ENCODE data around the gene CYP27B1. TPM values are rescaled to one million over a fixed set of nuclear protein-coding genes. Genes with fewer than 3 reads are reported as not detected.

Gene CYP27B1
- total and polyA plus RNA-seq, 9 of the 15 experiments (the other 6 are each of a cell fraction or from before 2014, with no cell fraction given) = 0.18 to 4.2 (median 1.8) TPM

DNA sequence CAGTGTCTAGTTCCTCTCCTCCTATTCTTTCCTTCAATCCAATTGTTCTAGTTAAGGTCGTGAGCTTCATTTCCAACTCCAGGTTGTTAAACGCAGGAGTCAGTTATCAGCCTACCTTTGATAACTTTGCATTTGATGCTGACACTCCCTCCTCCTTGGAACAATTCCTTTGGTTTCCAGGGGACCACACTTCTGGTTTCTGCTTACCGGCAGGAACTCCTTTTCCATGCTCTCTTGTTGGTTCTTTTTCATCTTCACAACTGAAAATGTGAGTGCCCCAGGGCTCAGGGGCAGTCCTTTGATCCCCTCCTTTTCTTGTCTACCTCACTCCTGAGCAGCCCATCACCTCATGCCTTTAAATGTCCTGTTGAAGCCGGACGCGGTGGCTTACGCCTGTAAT lies 10.5 kb upstream of the CYP27B1 start (continued):
- TF ChIP-seq, protein P1, sequence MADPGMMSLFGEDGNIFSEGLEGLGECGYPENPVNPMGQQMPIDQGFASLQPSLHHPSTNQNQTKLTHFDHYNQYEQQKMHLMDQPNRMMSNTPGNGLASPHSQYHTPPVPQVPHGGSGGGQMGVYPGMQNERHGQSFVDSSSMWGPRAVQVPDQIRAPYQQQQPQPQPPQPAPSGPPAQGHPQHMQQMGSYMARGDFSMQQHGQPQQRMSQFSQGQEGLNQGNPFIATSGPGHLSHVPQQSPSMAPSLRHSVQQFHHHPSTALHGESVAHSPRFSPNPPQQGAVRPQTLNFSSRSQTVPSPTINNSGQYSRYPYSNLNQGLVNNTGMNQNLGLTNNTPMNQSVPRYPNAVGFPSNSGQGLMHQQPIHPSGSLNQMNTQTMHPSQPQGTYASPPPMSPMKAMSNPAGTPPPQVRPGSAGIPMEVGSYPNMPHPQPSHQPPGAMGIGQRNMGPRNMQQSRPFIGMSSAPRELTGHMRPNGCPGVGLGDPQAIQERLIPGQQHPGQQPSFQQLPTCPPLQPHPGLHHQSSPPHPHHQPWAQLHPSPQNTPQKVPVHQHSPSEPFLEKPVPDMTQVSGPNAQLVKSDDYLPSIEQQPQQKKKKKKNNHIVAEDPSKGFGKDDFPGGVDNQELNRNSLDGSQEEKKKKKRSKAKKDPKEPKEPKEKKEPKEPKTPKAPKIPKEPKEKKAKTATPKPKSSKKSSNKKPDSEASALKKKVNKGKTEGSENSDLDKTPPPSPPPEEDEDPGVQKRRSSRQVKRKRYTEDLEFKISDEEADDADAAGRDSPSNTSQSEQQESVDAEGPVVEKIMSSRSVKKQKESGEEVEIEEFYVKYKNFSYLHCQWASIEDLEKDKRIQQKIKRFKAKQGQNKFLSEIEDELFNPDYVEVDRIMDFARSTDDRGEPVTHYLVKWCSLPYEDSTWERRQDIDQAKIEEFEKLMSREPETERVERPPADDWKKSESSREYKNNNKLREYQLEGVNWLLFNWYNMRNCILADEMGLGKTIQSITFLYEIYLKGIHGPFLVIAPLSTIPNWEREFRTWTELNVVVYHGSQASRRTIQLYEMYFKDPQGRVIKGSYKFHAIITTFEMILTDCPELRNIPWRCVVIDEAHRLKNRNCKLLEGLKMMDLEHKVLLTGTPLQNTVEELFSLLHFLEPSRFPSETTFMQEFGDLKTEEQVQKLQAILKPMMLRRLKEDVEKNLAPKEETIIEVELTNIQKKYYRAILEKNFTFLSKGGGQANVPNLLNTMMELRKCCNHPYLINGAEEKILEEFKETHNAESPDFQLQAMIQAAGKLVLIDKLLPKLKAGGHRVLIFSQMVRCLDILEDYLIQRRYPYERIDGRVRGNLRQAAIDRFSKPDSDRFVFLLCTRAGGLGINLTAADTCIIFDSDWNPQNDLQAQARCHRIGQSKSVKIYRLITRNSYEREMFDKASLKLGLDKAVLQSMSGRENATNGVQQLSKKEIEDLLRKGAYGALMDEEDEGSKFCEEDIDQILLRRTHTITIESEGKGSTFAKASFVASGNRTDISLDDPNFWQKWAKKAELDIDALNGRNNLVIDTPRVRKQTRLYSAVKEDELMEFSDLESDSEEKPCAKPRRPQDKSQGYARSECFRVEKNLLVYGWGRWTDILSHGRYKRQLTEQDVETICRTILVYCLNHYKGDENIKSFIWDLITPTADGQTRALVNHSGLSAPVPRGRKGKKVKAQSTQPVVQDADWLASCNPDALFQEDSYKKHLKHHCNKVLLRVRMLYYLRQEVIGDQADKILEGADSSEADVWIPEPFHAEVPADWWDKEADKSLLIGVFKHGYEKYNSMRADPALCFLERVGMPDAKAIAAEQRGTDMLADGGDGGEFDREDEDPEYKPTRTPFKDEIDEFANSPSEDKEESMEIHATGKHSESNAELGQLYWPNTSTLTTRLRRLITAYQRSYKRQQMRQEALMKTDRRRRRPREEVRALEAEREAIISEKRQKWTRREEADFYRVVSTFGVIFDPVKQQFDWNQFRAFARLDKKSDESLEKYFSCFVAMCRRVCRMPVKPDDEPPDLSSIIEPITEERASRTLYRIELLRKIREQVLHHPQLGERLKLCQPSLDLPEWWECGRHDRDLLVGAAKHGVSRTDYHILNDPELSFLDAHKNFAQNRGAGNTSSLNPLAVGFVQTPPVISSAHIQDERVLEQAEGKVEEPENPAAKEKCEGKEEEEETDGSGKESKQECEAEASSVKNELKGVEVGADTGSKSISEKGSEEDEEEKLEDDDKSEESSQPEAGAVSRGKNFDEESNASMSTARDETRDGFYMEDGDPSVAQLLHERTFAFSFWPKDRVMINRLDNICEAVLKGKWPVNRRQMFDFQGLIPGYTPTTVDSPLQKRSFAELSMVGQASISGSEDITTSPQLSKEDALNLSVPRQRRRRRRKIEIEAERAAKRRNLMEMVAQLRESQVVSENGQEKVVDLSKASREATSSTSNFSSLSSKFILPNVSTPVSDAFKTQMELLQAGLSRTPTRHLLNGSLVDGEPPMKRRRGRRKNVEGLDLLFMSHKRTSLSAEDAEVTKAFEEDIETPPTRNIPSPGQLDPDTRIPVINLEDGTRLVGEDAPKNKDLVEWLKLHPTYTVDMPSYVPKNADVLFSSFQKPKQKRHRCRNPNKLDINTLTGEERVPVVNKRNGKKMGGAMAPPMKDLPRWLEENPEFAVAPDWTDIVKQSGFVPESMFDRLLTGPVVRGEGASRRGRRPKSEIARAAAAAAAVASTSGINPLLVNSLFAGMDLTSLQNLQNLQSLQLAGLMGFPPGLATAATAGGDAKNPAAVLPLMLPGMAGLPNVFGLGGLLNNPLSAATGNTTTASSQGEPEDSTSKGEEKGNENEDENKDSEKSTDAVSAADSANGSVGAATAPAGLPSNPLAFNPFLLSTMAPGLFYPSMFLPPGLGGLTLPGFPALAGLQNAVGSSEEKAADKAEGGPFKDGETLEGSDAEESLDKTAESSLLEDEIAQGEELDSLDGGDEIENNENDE (IDR thresholded peaks at IDR 0.05; ENCODE audit: low read depth, low read length) = no peak
- TF ChIP-seq TCF7L2 (IDR thresholded peaks at IDR 0.05; ENCODE audit: low read depth, low read length) = no peak
- TF ChIP-seq TCF7 (IDR thresholded peaks at IDR 0.05; ENCODE audit: borderline replicate concordance) = no peak
- TF ChIP-seq ZNF282 (CRISPR knock-in tag; IDR thresholded peaks at IDR 0.05) = no peak
- TF ChIP-seq ASH1L (IDR thresholded peaks at IDR 0.05; ENCODE audit: borderline replicate concordance, low read depth, partially characterized antibody) = no peak
- TF ChIP-seq, protein P2, sequence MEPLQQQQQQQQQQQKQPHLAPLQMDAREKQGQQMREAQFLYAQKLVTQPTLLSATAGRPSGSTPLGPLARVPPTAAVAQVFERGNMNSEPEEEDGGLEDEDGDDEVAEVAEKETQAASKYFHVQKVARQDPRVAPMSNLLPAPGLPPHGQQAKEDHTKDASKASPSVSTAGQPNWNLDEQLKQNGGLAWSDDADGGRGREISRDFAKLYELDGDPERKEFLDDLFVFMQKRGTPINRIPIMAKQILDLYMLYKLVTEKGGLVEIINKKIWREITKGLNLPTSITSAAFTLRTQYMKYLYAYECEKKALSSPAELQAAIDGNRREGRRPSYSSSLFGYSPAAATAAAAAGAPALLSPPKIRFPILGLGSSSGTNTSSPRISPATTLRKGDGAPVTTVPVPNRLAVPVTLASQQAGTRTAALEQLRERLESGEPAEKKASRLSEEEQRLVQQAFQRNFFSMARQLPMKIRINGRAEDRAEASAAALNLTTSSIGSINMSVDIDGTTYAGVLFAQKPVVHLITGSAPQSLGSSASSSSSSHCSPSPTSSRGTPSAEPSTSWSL (CRISPR knock-in tag; IDR thresholded peaks at IDR 0.05; ENCODE audit: borderline replicate concordance) = no peak
